HG03175 (cell line): ENCODE results near the gene HSDL1.

ENCODE experiments used
- ATAC-seq: cut with Tn5 transposase; IDR thresholded peaks from one replicate; pipeline ENCODE4 v1.9.1; 2021; ENCODE audit warnings: mild to moderate bottlenecking, moderate library complexity; ENCODE audit not compliant: unreplicated experiment

HSDL1 gene

DNA sequence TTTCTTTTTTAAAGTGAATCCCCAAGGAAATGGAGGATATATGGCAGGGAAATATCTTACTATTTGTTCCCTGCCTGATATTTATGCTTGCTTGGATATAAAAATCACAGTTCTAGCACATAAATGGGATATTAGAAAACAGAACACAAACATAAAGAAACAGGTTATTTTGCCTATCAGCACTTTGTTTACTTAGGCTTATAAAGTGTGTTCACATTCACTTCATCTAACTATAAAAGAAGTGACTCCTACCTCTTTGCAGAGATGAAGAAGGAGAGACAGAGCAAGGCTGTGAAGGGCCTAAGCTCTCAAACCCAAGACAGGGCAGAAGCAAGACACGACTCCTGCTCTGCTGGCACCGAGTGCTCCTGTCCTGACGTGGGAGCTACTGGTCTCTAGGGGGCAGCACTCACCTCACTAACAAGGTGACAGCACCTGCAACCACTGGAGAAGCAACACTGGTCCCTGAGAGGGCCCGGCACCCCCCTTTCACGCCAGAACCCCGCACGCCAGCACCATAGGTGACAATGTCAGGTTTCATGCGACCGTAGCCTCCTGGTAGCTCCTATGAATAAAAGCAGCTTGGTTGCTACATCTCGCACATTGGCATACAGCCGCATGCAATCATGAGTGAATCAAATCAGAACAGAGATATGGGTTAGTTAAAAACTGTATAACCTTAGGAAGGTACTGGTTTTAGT is 60.3 kb downstream of the HSDL1 start:
- ATAC-seq: peak; percentile 53

DNA sequence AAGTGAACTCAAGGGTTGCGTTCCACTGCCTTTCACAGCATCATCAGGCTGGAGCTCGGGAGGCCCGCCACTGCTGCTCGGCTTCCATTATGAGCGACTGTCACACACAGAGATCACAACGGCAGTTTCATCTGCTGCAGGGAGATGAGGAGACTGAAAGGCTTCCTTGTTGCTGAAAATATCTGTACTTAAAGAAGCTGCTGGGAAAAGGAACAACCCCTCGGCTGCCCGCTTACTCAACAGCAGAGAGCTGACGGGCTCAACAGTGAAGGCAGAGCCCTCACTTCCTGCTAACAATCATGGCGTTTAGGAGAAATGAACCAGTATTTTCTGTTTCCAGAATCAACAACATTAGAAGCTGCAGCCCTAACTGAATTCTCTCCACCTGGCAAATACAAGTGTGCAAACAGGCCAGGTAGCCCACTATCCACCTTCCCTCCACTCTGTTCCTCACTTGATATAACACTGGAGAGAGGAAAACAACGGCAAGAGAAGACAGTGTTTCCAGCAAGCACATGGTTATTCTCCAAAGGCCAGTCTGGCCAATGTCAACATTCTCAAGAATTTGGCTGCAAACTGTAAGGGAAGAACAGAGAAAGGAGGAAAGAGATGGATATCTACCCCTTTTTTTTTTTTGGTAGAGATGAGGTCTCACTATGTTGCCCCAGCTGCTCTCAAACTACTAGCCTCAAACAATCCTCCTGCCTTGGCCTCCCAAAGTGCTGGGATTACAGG is 62.0 kb downstream of the HSDL1 start:
- ATAC-seq: no peak

DNA sequence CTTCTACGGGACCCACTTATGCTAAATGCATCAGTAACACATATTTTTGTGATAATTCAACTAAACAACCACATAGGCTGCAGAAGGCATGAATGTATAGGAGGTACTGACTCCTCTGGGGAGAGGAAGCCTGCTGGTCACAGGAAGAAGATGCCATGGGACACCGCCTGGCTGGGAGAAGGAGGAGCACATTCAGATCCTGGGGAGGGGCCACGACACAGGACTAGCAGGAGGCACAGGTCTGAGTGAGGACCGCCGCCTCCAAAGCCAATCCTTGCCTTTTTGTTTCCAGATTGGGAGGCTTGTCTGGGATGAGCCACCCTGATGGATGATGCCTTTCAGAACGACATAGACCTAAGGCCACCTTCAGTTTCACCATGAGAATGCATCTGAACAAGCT is 62.9 kb downstream of the HSDL1 start:
- ATAC-seq: no peak

GRCh38 chr16:84081446-84081989 is 63.5 kb downstream of the HSDL1 start:
- no peak for ATAC-seq

DNA sequence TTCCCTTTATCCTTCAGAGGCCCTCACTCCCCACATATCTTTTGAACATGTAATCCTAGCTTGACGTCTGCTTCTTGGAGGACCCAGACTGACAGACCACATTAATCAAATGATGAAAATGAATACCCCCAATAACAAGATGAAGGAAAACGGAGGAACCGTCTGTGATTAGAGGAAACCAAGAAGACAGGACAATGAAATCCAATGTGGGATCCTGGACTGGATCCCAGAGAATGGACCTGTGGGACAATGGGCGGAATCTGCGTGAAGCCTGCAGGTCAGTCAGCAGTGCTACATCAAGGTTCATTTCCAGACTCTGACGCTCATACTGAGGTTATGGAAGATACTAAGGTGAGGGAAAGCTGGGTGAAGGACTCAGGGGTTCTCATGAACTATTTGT is 64.2 kb downstream of the HSDL1 start:
- ATAC-seq: no peak

DNA sequence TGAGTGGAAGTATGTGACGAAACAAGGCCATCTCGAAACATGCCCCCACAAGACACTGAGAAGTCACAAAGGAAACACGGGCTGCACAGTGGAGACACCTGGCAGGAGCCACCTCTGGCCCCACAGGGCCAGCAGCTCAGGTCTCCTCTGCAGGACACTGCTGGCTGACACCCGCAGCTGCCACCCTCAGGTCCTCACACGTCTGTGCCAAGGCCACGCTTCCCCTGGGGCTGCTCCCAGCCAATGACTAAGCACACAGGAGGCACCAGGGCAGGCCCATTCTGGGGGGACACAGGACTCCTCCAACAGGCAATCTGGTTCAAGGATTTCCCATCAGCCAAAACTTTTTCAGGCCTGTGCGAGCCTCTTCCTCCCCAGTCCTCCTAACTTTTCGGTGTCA is 64.6 kb downstream of the HSDL1 start:
- no peak for ATAC-seq

- no peak for ATAC-seq
These were observed 65.3 kb downstream of the HSDL1 start for GRCh38 chr16:84079664-84080063.

- no peak for ATAC-seq
These were observed 69.6 kb downstream of the HSDL1 start for GRCh38 chr16:84075376-84075775.

DNA sequence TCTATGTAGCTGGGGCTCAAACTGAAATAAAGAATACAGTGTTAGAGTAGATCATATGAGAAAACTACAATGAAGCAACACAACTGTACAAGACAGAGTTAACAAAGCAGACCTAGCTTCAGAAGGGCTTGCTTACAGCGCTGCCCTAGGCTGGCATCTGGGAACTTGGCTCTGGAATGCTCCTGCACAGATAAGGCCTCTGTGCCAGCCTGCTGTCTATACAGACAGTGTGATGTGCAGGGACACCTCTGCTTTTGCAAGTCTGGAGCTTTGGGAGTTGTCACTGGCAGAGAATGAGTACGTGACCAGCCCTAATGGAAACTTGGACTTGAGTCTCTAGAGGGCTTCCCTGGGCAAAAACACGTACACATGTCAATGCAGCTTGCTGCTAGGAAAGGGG is 70.3 kb downstream of the HSDL1 start:
- no peak for ATAC-seq
